Kidney (tissue), 14 donors: ENCODE measurements around the gene ASB1. TPM values are rescaled to one million over a fixed set of nuclear protein-coding genes. Genes with fewer than 3 reads are reported as not detected.

ENCODE experiments used
- DNase-seq, 5 donors: peaks; one replicate each; pipeline ENCODE4 v3.0.0-alpha.2; 2013 to 2020
- FAIRE-seq: peaks from 2 replicates; lab custom pipeline; 2012; peaks lifted over from hg19 to GRCh38; lab: Jason Lieb, UNC
- H3K27ac ChIP-seq, 2 donors: one replicate each; pipeline ENCODE4 v1.7.0; 2013; ENCODE audit warnings: low read depth in 2 of 2, low read length in 2 of 2, inconsistent platforms in 1 of 2
- H3K27me3 ChIP-seq: one replicate; pipeline ENCODE4 v1.7.1; 2013; ENCODE audit warnings: low read length, inconsistent platforms; ENCODE audit not compliant: control insufficient read depth, insufficient read depth
- H3K36me3 ChIP-seq, 3 donors: one replicate each; pipeline versions ENCODE4 v1.7.0 to v1.7.1; 2013; ENCODE audit warnings: low read length in 3 of 3, control low read depth in 1 of 3, inconsistent platforms in 1 of 3; ENCODE audit not compliant: insufficient read depth in 3 of 3, control insufficient read depth in 2 of 3
- H3K4me1 ChIP-seq, 3 donors: one replicate each; pipeline versions ENCODE4 v1.7.0 to v1.7.1; 2013; ENCODE audit warnings: low read length in 3 of 3, inconsistent platforms in 1 of 3, low read depth in 1 of 3; ENCODE audit not compliant: control insufficient read depth in 2 of 3, insufficient read depth in 2 of 3
- H3K4me3 ChIP-seq, 3 donors: one replicate each; pipeline versions ENCODE4 v1.7.0 to v1.8.1; 2013; ENCODE audit warnings: low read length in 3 of 3, control low read depth in 1 of 3, inconsistent platforms in 1 of 3
- H3K9ac ChIP-seq, 3 donors: one replicate each; pipeline versions ENCODE4 v1.7.0 to v1.7.1; 2013; ENCODE audit warnings: low read length in 3 of 3, control low read depth in 1 of 3, inconsistent platforms in 1 of 3
- H3K9me3 ChIP-seq, 3 donors: one replicate each; pipeline versions ENCODE4 v1.7.0 to v1.7.1; 2013; ENCODE audit warnings: low read length in 3 of 3, control low read depth in 1 of 3, inconsistent platforms in 1 of 3; ENCODE audit not compliant: control insufficient read depth in 2 of 3, insufficient read depth in 1 of 3
- CTCF ChIP-seq: IDR thresholded peaks from 3 replicates; pipeline ENCODE4 v1.5.1; 2012; ENCODE audit warnings: mild to moderate bottlenecking, moderate library complexity, borderline replicate concordance; ENCODE audit not compliant: insufficient read depth; ENCODE audit errors: extremely low read depth
- intact Hi-C: fragments of 100-400 bp; cut with DNase I; formaldehyde crosslinking; loops from one replicate; pipeline ENCODE4 v1.11.1; 2022
- polyA plus RNA-seq: library from polyadenylated mRNA; stranded (reverse); fragments of 350-450 nt; fragmentation: Illumina TruSeq; extraction: RNeasy Lipid Tissue Mini Kit (QIAGEN cat#74804); gene quantifications from one replicate; pipeline ENCODE4 v1.2.3, GENCODE V29; 2014; ENCODE audit warnings: low read depth, low replicate concordance; ENCODE audit not compliant: insufficient read depth
- total RNA-seq: library from RNA; stranded (reverse); fragmentation: NEBNext Ultra II Directional; extraction: Animal tissue kit (Norgen Biotek cat#: 25700); gene quantifications from one replicate; pipeline ENCODE4 v1.2.1, GENCODE V29; 2021
- donor health status: control.
- donor health status: control.
- donor health status: control.
- donor health status: control.
- donor health status: control.
- donor health status: DM: yes; HTN: yes; CAD: no.
- donor health status: Normal renal cell carcinoma (clear cell type).

ASB1 gene
- total and polyA plus RNA-seq, 2 donors from 2014 or later, result 28.1 to 29.4 TPM

- intact Hi-C loops, result no loop called here
Observed at GRCh38 chr2:238428866-238429265, 2.1 kb downstream of the ASB1 start.

GRCh38 chr2:238430781-238431180 lies 4.1 kb downstream of the ASB1 start:
- intact Hi-C loops, result no loop called here
- no peak overlapping the region for H3K4me3 ChIP-seq
- no peak for TF ChIP-seq CTCF

More at GRCh38 chr2:238428866-238429265, 2.1 kb downstream of the ASB1 start:
- DNase-seq (no peak), FAIRE-seq (no peak)
- H3K27ac ChIP-seq, result no peak overlapping the region
- H3K36me3 ChIP-seq, result peaks cover under 1 to 5% (median 4%) of the 10 kb centered on the region in 3 donors
- TF ChIP-seq CTCF, result no peak
- H3K4me3 ChIP-seq, result no peak overlapping the region
- no peaks in the 10 kb centered on the region for H3K27me3 ChIP-seq
- no peak overlapping the region for H3K9ac ChIP-seq
- H3K4me1 ChIP-seq, result peaks cover 0 to 15% (median 6%) of the 10 kb centered on the region in 3 donors
- H3K9me3 ChIP-seq, result peaks cover 0 to 4% (median 2%) of the 10 kb centered on the region in 3 donors

GRCh38 chr2:238431456-238431855 lies 4.7 kb downstream of the ASB1 start:
- H3K4me3 ChIP-seq, result no peak overlapping the region
- DNase-seq (peak in 1 of 5 donors; percentile 16), FAIRE-seq (no peak)
- no peak for TF ChIP-seq CTCF
- intact Hi-C loops, result no loop called here
- H3K4me1 ChIP-seq, result peaks cover 0 to 9% (median 6%) of the 10 kb centered on the region in 3 donors
- no peak overlapping the region for H3K9ac ChIP-seq
- H3K27ac ChIP-seq, result no peak overlapping the region
- peaks cover 0 to 4% (median 2%) of the 10 kb centered on the region in 3 donors for H3K9me3 ChIP-seq
- peaks cover 4 to 17% (median 9%) of the 10 kb centered on the region in 3 donors for H3K36me3 ChIP-seq
- no peaks in the 10 kb centered on the region for H3K27me3 ChIP-seq

More at GRCh38 chr2:238430781-238431180, 4.1 kb downstream of the ASB1 start:
- peaks cover 4 to 17% (median 9%) of the 10 kb centered on the region in 3 donors for H3K36me3 ChIP-seq
- no peak overlapping the region for H3K9ac ChIP-seq
- H3K9me3 ChIP-seq, result peaks cover 0 to 4% (median 2%) of the 10 kb centered on the region in 3 donors
- peaks cover 0 to 14% (median 6%) of the 10 kb centered on the region in 3 donors for H3K4me1 ChIP-seq
- no peak for DNase-seq
- no peaks in the 10 kb centered on the region for H3K27me3 ChIP-seq
- FAIRE-seq, result no peak
- no peak overlapping the region for H3K27ac ChIP-seq
